ENCODE data around the gene ITGAX. TPM values are rescaled to one million over a fixed set of nuclear protein-coding genes. Genes with fewer than 3 reads are reported as not detected.

ITGAX gene
- total RNA-seq, 1 donor from 2014 or later: not detected

GRCh38 chr16:31364421-31364820, 9.4 kb downstream of the ITGAX start:
- Mint-ChIP-seq H3K4me1 (ENCODE audit: unreplicated experiment) (no peaks in the 10 kb centered on the region), H3K4me3 (ENCODE audit: unreplicated experiment) (no peak overlapping the region), H3K27me3 (ENCODE audit: unreplicated experiment) (peaks cover 3% of the 10 kb centered on the region), H3K36me3 (ENCODE audit: low read depth, unreplicated experiment) (no peaks in the 10 kb centered on the region), H3K27ac (ENCODE audit: unreplicated experiment) (no peak overlapping the region), H3K9me3 (ENCODE audit: unreplicated experiment) (no peaks in the 10 kb centered on the region)
- DNase-seq (ENCODE audit: low spot score): no peak
- TF ChIP-seq CTCF (IDR thresholded peaks at IDR 0.05; ENCODE audit: unreplicated experiment): no peak

GRCh38 chr16:31365131-31365865, 10.3 kb downstream of the ITGAX start:
- H3K27ac Mint-ChIP-seq (ENCODE audit: unreplicated experiment): no peak overlapping the region
- H3K4me3 Mint-ChIP-seq (ENCODE audit: unreplicated experiment): no peak overlapping the region
- DNase-seq (ENCODE audit: low spot score): no peak
- peaks cover 3% of the 10 kb centered on the region for H3K27me3 Mint-ChIP-seq (ENCODE audit: unreplicated experiment)
- H3K4me1 Mint-ChIP-seq (ENCODE audit: unreplicated experiment): no peaks in the 10 kb centered on the region
- H3K9me3 Mint-ChIP-seq (ENCODE audit: unreplicated experiment): no peaks in the 10 kb centered on the region
- no peak for TF ChIP-seq CTCF (IDR thresholded peaks at IDR 0.05; ENCODE audit: unreplicated experiment)
- no peaks in the 10 kb centered on the region for H3K36me3 Mint-ChIP-seq (ENCODE audit: low read depth, unreplicated experiment)

GRCh38 chr16:31367853-31368252, 12.9 kb downstream of the ITGAX start:
- H3K27me3 Mint-ChIP-seq (ENCODE audit: unreplicated experiment): peaks cover 4% of the 10 kb centered on the region
- no peak for DNase-seq (ENCODE audit: low spot score)
- no peak overlapping the region for H3K27ac Mint-ChIP-seq (ENCODE audit: unreplicated experiment)
- no peaks in the 10 kb centered on the region for H3K4me1 Mint-ChIP-seq (ENCODE audit: unreplicated experiment)
- H3K9me3 Mint-ChIP-seq (ENCODE audit: unreplicated experiment): no peaks in the 10 kb centered on the region
- H3K4me3 Mint-ChIP-seq (ENCODE audit: unreplicated experiment): no peak overlapping the region
- TF ChIP-seq CTCF (IDR thresholded peaks at IDR 0.05; ENCODE audit: unreplicated experiment): no peak
- H3K36me3 Mint-ChIP-seq (ENCODE audit: low read depth, unreplicated experiment): no peaks in the 10 kb centered on the region

GRCh38 chr16:31371008-31371407, 16.0 kb downstream of the ITGAX start:
- H3K27ac Mint-ChIP-seq (ENCODE audit: unreplicated experiment): no peak overlapping the region
- H3K36me3 Mint-ChIP-seq (ENCODE audit: low read depth, unreplicated experiment): no peaks in the 10 kb centered on the region
- no peak overlapping the region for H3K4me3 Mint-ChIP-seq (ENCODE audit: unreplicated experiment)
- no peak for TF ChIP-seq CTCF (IDR thresholded peaks at IDR 0.05; ENCODE audit: unreplicated experiment)
- peaks cover 2% of the 10 kb centered on the region for H3K27me3 Mint-ChIP-seq (ENCODE audit: unreplicated experiment)
- no peaks in the 10 kb centered on the region for H3K4me1 Mint-ChIP-seq (ENCODE audit: unreplicated experiment)
- no peaks in the 10 kb centered on the region for H3K9me3 Mint-ChIP-seq (ENCODE audit: unreplicated experiment)
- no peak for DNase-seq (ENCODE audit: low spot score)

- no peak for TF ChIP-seq CTCF (IDR thresholded peaks at IDR 0.05; ENCODE audit: unreplicated experiment)
- no peaks in the 10 kb centered on the region for H3K9me3 Mint-ChIP-seq (ENCODE audit: unreplicated experiment)
- H3K27me3 Mint-ChIP-seq (ENCODE audit: unreplicated experiment): peaks cover 2% of the 10 kb centered on the region
- H3K27ac Mint-ChIP-seq (ENCODE audit: unreplicated experiment): no peak overlapping the region
- DNase-seq (ENCODE audit: low spot score): no peak
- H3K4me3 Mint-ChIP-seq (ENCODE audit: unreplicated experiment): no peak overlapping the region
- H3K4me1 Mint-ChIP-seq (ENCODE audit: unreplicated experiment): no peaks in the 10 kb centered on the region
- no peaks in the 10 kb centered on the region for H3K36me3 Mint-ChIP-seq (ENCODE audit: low read depth, unreplicated experiment)
Observed at GRCh38 chr16:31371619-31372484, 16.9 kb downstream of the ITGAX start.

All from endothelial cell (in vitro differentiated cells).